Neural progenitor cell (in vitro differentiated cells): ENCODE results near the gene KIF21A. TPM values are rescaled to one million over a fixed set of nuclear protein-coding genes. Genes with fewer than 3 reads are reported as not detected.

Experiments used
- DNase-seq: peaks from one replicate; pipeline ENCODE4 v3.0.0-alpha.2; 2016; ENCODE audit warnings: low spot score
- H2AFZ ChIP-seq: fragments of 200-600 bp; sonication (generic); replicated peaks from 2 replicates; pipeline ENCODE4 v1.6.1; 2016; ENCODE audit warnings: antibody characterized with exemption
- H3F3A ChIP-seq: fragments of 200-600 bp; sonication (generic); 2 replicates; pipeline ENCODE4 v1.6.1; 2016; ENCODE audit warnings: antibody characterized with exemption, low read depth
- H3K27ac ChIP-seq: fragments of 200-600 bp; sonication (generic); 2 replicates; pipeline ENCODE4 v1.5.1; 2016; ENCODE audit warnings: mild to moderate bottlenecking
- H3K27me3 ChIP-seq: fragments of 200-600 bp; sonication (generic); 2 replicates; pipeline ENCODE4 v1.6.1; 2016; ENCODE audit warnings: mild to moderate bottlenecking, moderate library complexity
- H3K36me3 ChIP-seq: fragments of 200-600 bp; sonication (generic); 2 replicates; pipeline ENCODE4 v1.5.1; 2016
- H3K4me1 ChIP-seq: fragments of 200-600 bp; sonication (generic); 2 replicates; pipeline ENCODE4 v1.6.1; 2016; ENCODE audit warnings: mixed run types
- H3K4me2 ChIP-seq: fragments of 200-600 bp; sonication (generic); 2 replicates; pipeline ENCODE4 v1.6.1; 2016
- H3K4me3 ChIP-seq: fragments of 200-600 bp; sonication (generic); 2 replicates; pipeline ENCODE4 v1.5.1; 2016
- H3K79me2 ChIP-seq: fragments of 200-600 bp; sonication (generic); 2 replicates; pipeline ENCODE4 v1.6.1; 2016; ENCODE audit warnings: low read depth
- H3K9ac ChIP-seq: fragments of 200-600 bp; sonication (generic); 2 replicates; pipeline ENCODE4 v1.6.1; 2016
- H3K9me3 ChIP-seq: fragments of 200-600 bp; sonication (generic); 2 replicates; pipeline ENCODE4 v1.5.1; 2016; ENCODE audit warnings: low read depth
- H4K20me1 ChIP-seq: fragments of 200-600 bp; sonication (generic); 2 replicates; pipeline ENCODE4 v1.6.1; 2016; ENCODE audit warnings: low read depth
- H3K27ac Mint-ChIP-seq: 3 replicates; pipeline ENCODE4 v1.8.0; 2021; ENCODE audit warnings: mixed read lengths
- H3K27me3 Mint-ChIP-seq: 2 replicates; pipeline ENCODE4 v1.8.0; 2022; ENCODE audit warnings: low read depth, mild to moderate bottlenecking, inconsistent platforms, moderate library complexity, mixed read lengths; ENCODE audit not compliant: insufficient read depth
- H3K36me3 Mint-ChIP-seq: 3 replicates; pipeline ENCODE4 v1.8.0; 2021; ENCODE audit warnings: mixed read lengths
- H3K4me1 Mint-ChIP-seq: 3 replicates; pipeline ENCODE4 v1.8.0; 2021; ENCODE audit warnings: mixed read lengths
- H3K4me3 Mint-ChIP-seq: 3 replicates; pipeline ENCODE4 v1.8.0; 2021; ENCODE audit warnings: mild to moderate bottlenecking, moderate library complexity, mixed read lengths
- H3K9me3 Mint-ChIP-seq: 3 replicates; pipeline ENCODE4 v1.8.0; 2020; ENCODE audit warnings: mixed read lengths
- EZH2 ChIP-seq: fragments of 200-600 bp; sonication (generic); IDR thresholded peaks from 2 replicates; pipeline ENCODE4 v1.6.1; 2017; ENCODE audit warnings: antibody characterized with exemption, mild to moderate bottlenecking, moderate library complexity
- EZH2phosphoT487 ChIP-seq: fragments of 200-600 bp; sonication (generic); IDR thresholded peaks from 2 replicates; pipeline ENCODE4 v1.6.1; 2017; ENCODE audit warnings: antibody characterized with exemption
- total RNA-seq: library from RNA; depleted of rRNA; stranded (reverse); fragments of >200 nt; gene quantifications from 2 replicates; pipeline ENCODE4 v1.2.3, GENCODE V29; 2015; ENCODE audit warnings: low replicate concordance
- TF ChIP-seq, protein P1 (sequence below): fragments of 200-600 bp; sonication (generic); IDR thresholded peaks from 2 replicates; pipeline ENCODE4 v1.5.1; 2017; ENCODE audit warnings: antibody characterized with exemption, mild to moderate bottlenecking

KIF21A gene
- total RNA-seq, 1 donor from 2014 or later: 54.2 TPM

GRCh38 chr12:39327965-39328364 is 115.0 kb downstream of the KIF21A start:
- Histone ChIP-seq H4K20me1 (no peaks in the 10 kb centered on the region), H3F3A (no peaks in the 10 kb centered on the region), H3K4me1 (no peaks in the 10 kb centered on the region), H3K4me2 (no peak overlapping the region), H3K79me2 (no peaks in the 10 kb centered on the region), H3K9ac (no peak overlapping the region), H2AFZ (no peak overlapping the region), H3K27ac (no peak overlapping the region), H3K4me3 (no peak overlapping the region), H3K9me3 (no peaks in the 10 kb centered on the region), H3K27me3 (no peaks in the 10 kb centered on the region), H3K36me3 (peaks cover 10% of the 10 kb centered on the region)
- H3K9me3 Mint-ChIP-seq: no peaks in the 10 kb centered on the region
- H3K4me3 Mint-ChIP-seq: no peak overlapping the region
- TF ChIP-seq EZH2phosphoT487 (no peak), EZH2 (no peak)
- TF ChIP-seq, protein P1, sequence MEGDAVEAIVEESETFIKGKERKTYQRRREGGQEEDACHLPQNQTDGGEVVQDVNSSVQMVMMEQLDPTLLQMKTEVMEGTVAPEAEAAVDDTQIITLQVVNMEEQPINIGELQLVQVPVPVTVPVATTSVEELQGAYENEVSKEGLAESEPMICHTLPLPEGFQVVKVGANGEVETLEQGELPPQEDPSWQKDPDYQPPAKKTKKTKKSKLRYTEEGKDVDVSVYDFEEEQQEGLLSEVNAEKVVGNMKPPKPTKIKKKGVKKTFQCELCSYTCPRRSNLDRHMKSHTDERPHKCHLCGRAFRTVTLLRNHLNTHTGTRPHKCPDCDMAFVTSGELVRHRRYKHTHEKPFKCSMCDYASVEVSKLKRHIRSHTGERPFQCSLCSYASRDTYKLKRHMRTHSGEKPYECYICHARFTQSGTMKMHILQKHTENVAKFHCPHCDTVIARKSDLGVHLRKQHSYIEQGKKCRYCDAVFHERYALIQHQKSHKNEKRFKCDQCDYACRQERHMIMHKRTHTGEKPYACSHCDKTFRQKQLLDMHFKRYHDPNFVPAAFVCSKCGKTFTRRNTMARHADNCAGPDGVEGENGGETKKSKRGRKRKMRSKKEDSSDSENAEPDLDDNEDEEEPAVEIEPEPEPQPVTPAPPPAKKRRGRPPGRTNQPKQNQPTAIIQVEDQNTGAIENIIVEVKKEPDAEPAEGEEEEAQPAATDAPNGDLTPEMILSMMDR: no peak
- peaks cover 2% of the 10 kb centered on the region for H3K27me3 Mint-ChIP-seq
- DNase-seq: no peak
- H3K4me1 Mint-ChIP-seq: no peaks in the 10 kb centered on the region
- H3K36me3 Mint-ChIP-seq: peaks cover 34% of the 10 kb centered on the region
- H3K27ac Mint-ChIP-seq: no peak overlapping the region

DNA sequence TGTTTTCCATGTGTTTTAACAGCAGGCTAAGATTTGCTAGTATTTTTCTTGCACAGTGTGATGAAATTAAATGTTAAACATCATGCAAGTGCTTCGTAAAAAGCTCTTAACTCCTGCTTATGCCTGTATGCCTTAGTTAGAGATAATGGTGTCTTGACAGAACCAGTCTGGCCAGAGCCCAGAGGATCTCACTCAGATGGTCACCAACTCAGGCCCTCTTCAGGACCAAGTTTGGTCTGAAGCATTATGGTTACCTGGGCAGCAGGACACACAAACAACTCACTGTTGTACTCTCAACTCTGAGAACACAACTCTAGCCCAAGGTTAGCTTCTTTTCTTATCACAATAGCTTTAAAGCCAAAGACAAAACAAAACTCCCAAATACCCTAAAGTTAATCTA is 115.4 kb downstream of the KIF21A start:
- Histone ChIP-seq H3K36me3 (peaks cover 10% of the 10 kb centered on the region), H3K79me2 (no peaks in the 10 kb centered on the region), H3K27ac (no peak overlapping the region), H3K9ac (no peak overlapping the region), H3F3A (no peaks in the 10 kb centered on the region), H4K20me1 (no peaks in the 10 kb centered on the region), H3K9me3 (no peaks in the 10 kb centered on the region), H3K4me2 (no peak overlapping the region), H3K4me1 (no peaks in the 10 kb centered on the region), H3K4me3 (no peak overlapping the region), H2AFZ (no peak overlapping the region), H3K27me3 (no peaks in the 10 kb centered on the region)
- no peak overlapping the region for H3K27ac Mint-ChIP-seq
- H3K4me3 Mint-ChIP-seq: no peak overlapping the region
- H3K4me1 Mint-ChIP-seq: no peaks in the 10 kb centered on the region
- no peak for DNase-seq
- H3K36me3 Mint-ChIP-seq: peaks cover 30% of the 10 kb centered on the region
- no peaks in the 10 kb centered on the region for H3K9me3 Mint-ChIP-seq
- TF ChIP-seq, protein P1: no peak
- TF ChIP-seq EZH2 (no peak), EZH2phosphoT487 (no peak)
- peaks cover 2% of the 10 kb centered on the region for H3K27me3 Mint-ChIP-seq

DNA sequence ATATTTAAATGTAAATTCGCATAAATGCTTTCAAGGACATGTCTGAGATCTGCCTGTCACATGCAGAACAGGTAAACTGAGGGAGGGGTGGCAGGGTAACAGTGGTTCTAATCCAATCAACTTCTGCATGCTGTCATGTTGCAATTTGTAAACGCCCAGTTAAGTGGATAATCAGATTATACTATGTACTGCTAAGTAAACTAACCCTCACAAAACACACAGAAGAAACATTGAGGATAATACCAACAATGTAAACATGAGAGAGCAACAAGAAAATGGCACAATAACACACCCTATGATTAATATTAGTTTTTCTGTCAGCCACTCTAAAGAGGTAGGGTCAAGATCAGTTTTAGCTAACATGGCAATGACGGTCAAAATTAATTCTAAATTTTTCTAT is 123.7 kb downstream of the KIF21A start:
- no peaks in the 10 kb centered on the region for H3K9me3 Mint-ChIP-seq
- H3K27ac Mint-ChIP-seq: no peak overlapping the region
- peaks cover 2% of the 10 kb centered on the region for H3K27me3 Mint-ChIP-seq
- Histone ChIP-seq H3F3A (no peaks in the 10 kb centered on the region), H3K9me3 (no peaks in the 10 kb centered on the region), H4K20me1 (no peaks in the 10 kb centered on the region), H3K9ac (no peak overlapping the region), H3K4me2 (no peak overlapping the region), H3K79me2 (no peaks in the 10 kb centered on the region), H2AFZ (no peak overlapping the region), H3K27me3 (no peaks in the 10 kb centered on the region), H3K4me3 (no peak overlapping the region), H3K27ac (no peak overlapping the region), H3K4me1 (no peaks in the 10 kb centered on the region), H3K36me3 (no peaks in the 10 kb centered on the region)
- H3K4me1 Mint-ChIP-seq: peaks cover 7% of the 10 kb centered on the region
- DNase-seq: no peak
- H3K36me3 Mint-ChIP-seq: peaks cover 6% of the 10 kb centered on the region
- H3K4me3 Mint-ChIP-seq: no peak overlapping the region
- TF ChIP-seq, protein P1: no peak
- TF ChIP-seq EZH2 (no peak), EZH2phosphoT487 (no peak)

GRCh38 chr12:39314547-39314946 is 128.4 kb downstream of the KIF21A start:
- H3K9me3 Mint-ChIP-seq: no peaks in the 10 kb centered on the region
- Histone ChIP-seq H3K79me2 (no peaks in the 10 kb centered on the region), H4K20me1 (no peaks in the 10 kb centered on the region), H3K27ac (no peak overlapping the region), H3K9me3 (no peaks in the 10 kb centered on the region), H3K4me1 (no peaks in the 10 kb centered on the region), H3K36me3 (peaks cover 5% of the 10 kb centered on the region), H2AFZ (no peak overlapping the region), H3K4me2 (no peak overlapping the region), H3F3A (no peaks in the 10 kb centered on the region), H3K9ac (no peak overlapping the region), H3K4me3 (no peak overlapping the region), H3K27me3 (no peaks in the 10 kb centered on the region)
- no peak overlapping the region for H3K27ac Mint-ChIP-seq
- peaks cover 7% of the 10 kb centered on the region for H3K4me1 Mint-ChIP-seq
- DNase-seq: no peak
- H3K36me3 Mint-ChIP-seq: peaks cover 9% of the 10 kb centered on the region
- peaks cover 2% of the 10 kb centered on the region for H3K27me3 Mint-ChIP-seq
- no peak overlapping the region for H3K4me3 Mint-ChIP-seq
- TF ChIP-seq, protein P1: no peak
- TF ChIP-seq EZH2 (no peak), EZH2phosphoT487 (no peak)
